ENCODE measurements around the gene ITPR2.
"Not testable (repeated sequence)": the region's sequence is repeated elsewhere in the genome, so short reads cannot be mapped to it uniquely, and the experiment has no call there.

The ITPR2 gene

DNA sequence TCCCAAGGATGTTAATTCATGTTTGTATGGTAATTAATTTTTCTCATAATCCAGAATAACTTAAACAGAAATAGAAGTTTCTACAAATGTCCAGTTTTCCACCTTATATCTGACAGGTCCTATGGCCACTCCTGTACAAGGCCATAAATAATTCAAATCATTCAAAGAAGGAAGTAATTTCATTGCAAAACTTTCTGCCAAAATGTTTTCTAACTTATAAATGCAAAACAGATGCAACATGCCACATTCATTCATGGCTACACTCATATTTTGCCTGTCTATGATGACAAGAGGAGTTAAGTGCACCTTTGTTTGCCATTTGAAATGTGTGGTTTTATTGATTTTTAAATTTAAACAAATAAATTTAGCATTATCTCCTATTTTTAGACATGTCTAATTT is 34.4 kb downstream of the ITPR2 start:
- Mint-ChIP-seq H3K27ac (no peak overlapping the region), H3K36me3 (ENCODE audit: low read depth) (peaks cover 21% of the 10 kb centered on the region), H3K27me3 (no peaks in the 10 kb centered on the region), H3K4me3 (no peak overlapping the region), H3K4me1 (ENCODE audit: low read depth) (peaks cover 38% of the 10 kb centered on the region), H3K9me3 (no peaks in the 10 kb centered on the region)
- no peak for DNase-seq

DNA sequence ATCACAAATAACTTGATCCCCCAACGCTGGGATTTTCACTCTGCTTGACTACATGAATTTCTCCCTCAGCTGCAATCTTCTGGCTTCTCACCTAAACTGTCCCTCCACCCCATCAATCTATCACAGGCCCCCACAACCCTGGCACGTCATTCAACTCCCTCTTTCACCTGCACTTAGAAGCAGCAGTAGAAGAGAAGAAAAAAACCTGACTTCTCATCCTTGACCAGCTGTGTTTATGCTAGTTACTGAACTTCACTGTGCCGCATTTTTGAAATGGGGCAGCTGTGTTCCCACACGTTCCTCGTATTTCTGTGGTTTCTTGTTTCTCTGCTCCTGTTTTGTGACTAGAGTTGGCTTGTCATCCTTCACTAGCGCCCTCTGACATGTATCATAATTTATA is 35.0 kb downstream of the ITPR2 start:
- H3K4me3 Mint-ChIP-seq = no peak overlapping the region
- peaks cover 32% of the 10 kb centered on the region for H3K4me1 Mint-ChIP-seq (ENCODE audit: low read depth)
- DNase-seq = no peak
- peaks cover 21% of the 10 kb centered on the region for H3K36me3 Mint-ChIP-seq (ENCODE audit: low read depth)
- no peaks in the 10 kb centered on the region for H3K9me3 Mint-ChIP-seq
- H3K27me3 Mint-ChIP-seq = no peaks in the 10 kb centered on the region
- H3K27ac Mint-ChIP-seq = no peak overlapping the region

DNA sequence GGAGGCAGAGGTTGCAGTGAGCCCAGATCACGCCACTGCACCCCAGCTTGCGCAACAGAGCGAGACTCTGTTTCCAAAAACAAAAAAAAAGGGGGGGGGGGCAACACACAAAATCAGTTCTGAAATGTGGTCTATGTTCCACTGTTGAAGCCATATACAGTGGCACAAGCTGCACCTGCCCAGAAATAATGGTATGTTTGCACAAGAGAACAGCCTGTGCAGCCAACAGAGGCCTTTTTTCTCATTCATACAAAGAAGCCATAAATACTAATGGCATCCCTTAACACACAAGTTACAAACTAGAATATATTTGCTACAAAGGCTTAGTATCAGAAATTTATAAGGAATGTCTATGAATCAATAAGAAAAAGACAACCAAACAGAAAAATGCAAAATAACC is 37.1 kb downstream of the ITPR2 start:
- no peaks in the 10 kb centered on the region for H3K9me3 Mint-ChIP-seq
- peaks cover 21% of the 10 kb centered on the region for H3K36me3 Mint-ChIP-seq (ENCODE audit: low read depth)
- H3K27ac Mint-ChIP-seq = no peak overlapping the region
- peaks cover 44% of the 10 kb centered on the region for H3K4me1 Mint-ChIP-seq (ENCODE audit: low read depth)
- H3K27me3 Mint-ChIP-seq = no peaks in the 10 kb centered on the region
- DNase-seq = no peak
- H3K4me3 Mint-ChIP-seq = no peak overlapping the region

DNA sequence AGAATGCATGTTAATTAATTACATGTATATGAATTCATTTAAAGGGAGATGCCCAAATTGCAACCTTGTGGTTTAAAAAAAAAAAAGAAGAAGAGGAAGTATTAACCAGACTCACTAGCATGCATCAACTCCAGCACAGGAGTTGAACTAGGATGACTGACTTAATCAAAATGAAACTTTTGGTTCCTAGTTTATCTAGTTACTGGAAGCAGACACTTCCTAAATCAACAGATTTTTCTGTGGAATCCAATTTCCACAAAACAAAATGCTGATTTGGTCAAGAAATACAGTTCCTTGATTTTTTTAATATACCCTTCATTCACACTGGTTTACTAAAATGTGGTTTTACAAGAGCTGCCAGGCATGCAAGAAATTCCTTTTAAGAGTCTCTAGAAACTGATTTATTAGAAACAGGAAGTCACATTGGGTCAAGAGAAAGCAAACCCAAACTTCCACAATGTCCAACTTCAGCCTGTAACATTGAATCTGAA is 41.6 kb downstream of the ITPR2 start:
- H3K4me3 Mint-ChIP-seq = no peak overlapping the region
- H3K36me3 Mint-ChIP-seq (ENCODE audit: low read depth) = peaks cover 45% of the 10 kb centered on the region
- DNase-seq = no peak

DNA sequence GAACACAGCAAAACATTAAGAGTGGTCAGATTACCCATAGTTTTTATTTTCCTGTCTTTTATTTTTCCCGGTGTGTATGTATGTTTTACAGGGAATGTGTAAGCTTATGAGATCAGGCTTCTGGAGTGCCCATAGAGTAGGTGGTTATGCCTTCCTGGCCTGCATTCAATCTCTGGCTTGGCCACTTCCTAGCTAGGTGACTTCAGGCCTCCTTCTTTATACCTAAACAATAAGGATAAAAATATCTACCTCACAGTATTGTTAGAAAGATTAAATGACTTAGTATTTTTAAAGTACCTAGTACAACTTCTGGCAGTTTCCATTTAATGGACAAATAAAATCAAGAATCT is 42.4 kb downstream of the ITPR2 start:
- Mint-ChIP-seq H3K36me3 (ENCODE audit: low read depth) (peaks cover 45% of the 10 kb centered on the region), H3K4me1 (ENCODE audit: low read depth) (peaks cover 44% of the 10 kb centered on the region), H3K27me3 (no peaks in the 10 kb centered on the region), H3K27ac (no peak overlapping the region), H3K4me3 (no peak overlapping the region), H3K9me3 (no peaks in the 10 kb centered on the region)
- DNase-seq = no peak

More for the DNA sequence above, 41.6 kb downstream of the ITPR2 start:
- Mint-ChIP-seq H3K4me1 (ENCODE audit: low read depth) (peaks cover 44% of the 10 kb centered on the region), H3K27me3 (no peaks in the 10 kb centered on the region), H3K27ac (no peak overlapping the region), H3K9me3 (no peaks in the 10 kb centered on the region)

DNA sequence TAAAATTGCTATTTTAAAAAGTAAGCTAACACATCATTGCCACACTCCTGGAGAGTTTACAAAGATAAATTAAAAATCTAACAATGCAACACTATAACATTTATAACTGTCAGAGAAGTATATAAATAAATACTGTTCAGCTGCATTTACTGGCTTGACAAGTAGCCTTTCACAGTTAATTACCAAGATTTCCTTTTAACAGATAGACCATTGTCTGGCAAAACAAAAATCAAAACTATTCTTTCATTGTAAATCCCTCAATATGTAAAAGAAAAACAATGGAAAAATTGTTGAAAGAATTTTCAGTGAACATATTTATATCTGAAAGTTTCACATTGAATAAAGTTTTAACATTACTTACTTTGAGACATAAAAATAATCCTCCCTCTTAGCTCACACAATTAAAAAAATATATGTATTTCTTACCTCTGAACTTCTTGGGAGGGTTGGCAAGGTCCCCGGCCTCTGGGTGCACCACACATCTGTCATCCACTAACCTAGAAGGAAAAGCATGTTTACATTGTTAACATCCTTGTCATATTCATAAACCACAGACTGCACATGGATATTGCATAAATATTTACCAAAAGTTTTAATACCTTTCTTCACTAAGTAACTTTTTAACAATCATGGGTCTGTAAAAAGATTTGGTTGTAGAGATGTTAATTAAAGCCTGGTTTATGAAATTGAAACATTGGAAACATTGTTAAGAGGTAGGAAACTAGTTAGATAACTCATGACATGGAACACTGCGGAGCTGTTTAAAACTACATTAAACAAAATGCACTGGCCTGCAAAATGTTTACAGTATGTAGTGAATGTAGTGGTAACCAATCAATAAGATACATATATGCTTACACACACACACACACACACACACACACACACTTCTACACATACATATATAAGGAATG is 43.0 kb downstream of the ITPR2 start:
- H3K4me3 Mint-ChIP-seq = no peak overlapping the region
- peaks cover 45% of the 10 kb centered on the region for H3K36me3 Mint-ChIP-seq (ENCODE audit: low read depth)
- peaks cover 44% of the 10 kb centered on the region for H3K4me1 Mint-ChIP-seq (ENCODE audit: low read depth)
- no peaks in the 10 kb centered on the region for H3K9me3 Mint-ChIP-seq
- no peaks in the 10 kb centered on the region for H3K27me3 Mint-ChIP-seq
- no peak overlapping the region for H3K27ac Mint-ChIP-seq
- DNase-seq = no peak

DNA sequence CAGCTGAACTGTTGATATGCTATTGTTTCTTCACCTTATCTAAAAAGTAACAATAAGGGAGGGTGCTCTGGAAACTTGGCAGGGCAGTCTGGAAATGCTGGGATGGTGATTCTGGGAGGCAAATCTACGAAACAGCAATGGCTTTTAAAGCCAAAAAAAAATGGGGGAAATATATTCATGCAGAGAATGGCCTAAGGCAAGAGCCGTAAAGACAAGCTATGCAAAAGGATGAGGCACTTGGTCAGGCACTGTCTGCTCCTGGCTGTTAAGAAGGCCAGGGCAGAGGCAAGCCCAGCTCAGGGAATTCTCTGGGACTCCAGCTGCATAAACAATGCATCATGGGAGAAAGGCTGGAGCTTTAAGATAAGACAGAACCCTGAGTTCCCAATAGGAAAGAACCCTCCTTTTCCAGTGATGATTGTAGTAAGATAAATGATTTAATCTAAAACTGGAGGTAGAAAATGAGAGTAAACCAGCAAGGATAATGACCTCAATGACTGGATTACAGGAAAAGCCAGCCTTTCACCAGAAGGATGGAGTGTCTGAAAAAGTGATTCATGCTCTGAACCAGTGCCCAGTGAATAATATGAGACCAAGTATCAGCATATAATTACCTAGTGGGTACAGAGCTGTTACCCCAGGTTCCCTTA is 46.0 kb downstream of the ITPR2 start:
- Mint-ChIP-seq H3K4me1 (ENCODE audit: low read depth) (peaks cover 36% of the 10 kb centered on the region), H3K9me3 (no peaks in the 10 kb centered on the region), H3K27me3 (no peaks in the 10 kb centered on the region), H3K27ac (peak overlapping the region; percentile 47), H3K4me3 (no peak overlapping the region), H3K36me3 (ENCODE audit: low read depth) (peaks cover 54% of the 10 kb centered on the region)
- DNase-seq = no peak

DNA sequence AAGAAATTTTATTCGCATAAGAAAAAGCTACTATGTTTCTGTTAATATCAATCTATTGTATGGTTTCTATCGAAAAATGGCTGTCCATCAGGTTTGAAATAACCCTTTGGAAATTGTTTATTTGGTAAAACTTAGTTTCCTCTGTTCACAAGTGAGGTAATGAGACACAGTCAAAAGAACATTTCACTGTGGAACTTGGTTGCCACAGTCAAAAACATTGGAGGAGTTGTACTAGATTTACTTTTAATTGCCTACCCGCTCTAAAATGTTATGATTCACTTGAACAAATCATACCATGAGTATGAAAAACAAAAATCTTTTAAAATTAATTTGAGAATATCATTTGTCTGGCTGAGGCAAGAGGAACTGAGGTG is 46.5 kb downstream of the ITPR2 start:
- Mint-ChIP-seq H3K27me3 (no peaks in the 10 kb centered on the region), H3K4me3 (no peak overlapping the region), H3K27ac (peak overlapping the region; percentile 47), H3K36me3 (ENCODE audit: low read depth) (peaks cover 53% of the 10 kb centered on the region), H3K4me1 (ENCODE audit: low read depth) (peaks cover 31% of the 10 kb centered on the region), H3K9me3 (no peaks in the 10 kb centered on the region)
- no peak for DNase-seq

DNA sequence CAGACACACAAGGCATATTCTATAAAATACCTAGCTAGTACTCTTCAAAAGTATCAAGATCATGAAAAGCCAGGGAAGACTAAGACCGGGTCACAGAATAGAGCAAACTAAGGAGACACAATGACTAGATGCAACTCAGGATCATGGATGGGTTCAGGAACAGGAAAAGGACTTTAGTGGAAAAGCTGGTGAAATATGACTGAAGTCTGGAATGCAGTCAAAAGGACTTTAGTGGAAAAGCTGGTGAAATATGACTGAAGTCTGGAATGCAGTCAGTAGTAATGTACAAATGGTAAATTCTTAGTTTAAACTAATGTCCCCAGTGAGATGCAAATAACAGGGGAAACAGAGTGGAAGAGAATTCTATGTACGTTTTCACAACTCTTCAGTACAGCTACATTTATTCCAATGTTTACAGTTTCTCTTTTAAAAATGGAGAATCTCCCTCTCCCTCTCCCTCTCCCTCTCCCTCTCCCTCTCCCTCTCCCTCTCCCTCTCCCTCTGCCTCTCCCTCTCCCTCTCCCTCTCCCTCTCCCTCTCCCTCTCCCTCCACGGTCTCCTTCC is 49.1 kb downstream of the ITPR2 start:
- H3K4me1 Mint-ChIP-seq (ENCODE audit: low read depth) = peaks cover 18% of the 10 kb centered on the region
- H3K27me3 Mint-ChIP-seq, H3K4me3 Mint-ChIP-seq, DNase-seq, H3K27ac Mint-ChIP-seq, H3K9me3 Mint-ChIP-seq: not testable (repeated sequence)
- H3K36me3 Mint-ChIP-seq (ENCODE audit: low read depth) = peaks cover 72% of the 10 kb centered on the region

DNA sequence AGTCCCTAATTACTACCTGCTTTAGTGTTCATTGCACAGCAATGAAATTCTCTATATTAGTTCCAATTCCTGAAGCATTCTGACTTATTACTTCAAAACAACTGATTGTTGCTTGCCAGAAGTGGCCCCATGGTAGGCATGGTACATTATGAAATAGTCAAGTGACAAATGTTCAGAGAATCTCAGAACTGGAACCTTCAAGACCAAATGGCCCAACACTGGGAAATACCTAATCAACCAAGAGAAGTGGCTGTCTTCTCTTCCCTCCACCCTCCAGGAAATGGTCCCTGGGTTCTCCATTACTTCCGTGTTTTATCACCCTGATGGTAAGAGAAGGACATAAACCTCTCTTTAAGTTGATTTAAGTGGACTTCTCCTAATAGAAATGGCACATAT is 49.9 kb downstream of the ITPR2 start:
- no peak overlapping the region for H3K27ac Mint-ChIP-seq

DNA sequence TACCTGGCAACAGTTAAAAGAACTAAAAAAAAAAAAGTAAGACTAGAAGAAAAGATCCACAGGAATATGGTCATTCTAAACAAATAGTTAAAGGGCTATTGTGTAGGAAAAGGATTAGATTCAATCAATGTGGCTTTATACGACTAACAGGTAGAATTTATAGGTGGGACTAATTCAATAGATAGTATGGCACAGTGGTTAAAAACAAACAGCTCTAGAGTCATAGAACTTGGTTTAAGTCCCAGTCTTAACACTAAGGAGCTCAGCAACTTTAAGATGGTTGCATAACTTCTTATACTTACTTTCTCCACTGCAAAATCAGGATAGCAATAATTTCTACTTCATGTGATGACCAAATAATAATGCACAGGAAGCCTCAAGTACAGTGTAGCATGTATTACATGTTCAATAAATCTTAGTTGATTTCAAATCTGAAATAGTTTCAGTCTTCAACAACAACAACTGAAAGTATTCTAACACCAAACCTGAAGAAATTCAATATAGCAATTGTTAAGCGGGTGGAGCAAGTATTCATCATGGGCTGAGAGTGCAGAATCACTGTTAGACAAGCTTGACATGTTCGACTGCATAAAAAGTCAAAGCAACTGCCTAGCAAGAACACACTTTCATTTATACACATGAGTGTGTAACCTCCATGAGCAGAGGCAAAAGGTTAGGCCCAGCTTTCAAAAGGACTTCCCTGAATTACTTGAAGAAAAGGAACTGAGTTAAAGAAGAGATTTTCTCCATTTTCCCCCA is 50.4 kb downstream of the ITPR2 start:
- Mint-ChIP-seq H3K27ac (no peak overlapping the region), H3K4me3 (no peak overlapping the region), H3K4me1 (ENCODE audit: low read depth) (peaks cover 7% of the 10 kb centered on the region), H3K9me3 (peaks cover 10% of the 10 kb centered on the region), H3K27me3 (no peaks in the 10 kb centered on the region), H3K36me3 (ENCODE audit: low read depth) (peaks cover 72% of the 10 kb centered on the region)
- no peak for DNase-seq

More for the DNA sequence above, 49.9 kb downstream of the ITPR2 start:
- DNase-seq = no peak
- Mint-ChIP-seq H3K4me1 (ENCODE audit: low read depth) (peaks cover 11% of the 10 kb centered on the region), H3K36me3 (ENCODE audit: low read depth) (peaks cover 72% of the 10 kb centered on the region), H3K27me3 (no peaks in the 10 kb centered on the region), H3K9me3 (peaks cover 5% of the 10 kb centered on the region), H3K4me3 (no peak overlapping the region)

DNA sequence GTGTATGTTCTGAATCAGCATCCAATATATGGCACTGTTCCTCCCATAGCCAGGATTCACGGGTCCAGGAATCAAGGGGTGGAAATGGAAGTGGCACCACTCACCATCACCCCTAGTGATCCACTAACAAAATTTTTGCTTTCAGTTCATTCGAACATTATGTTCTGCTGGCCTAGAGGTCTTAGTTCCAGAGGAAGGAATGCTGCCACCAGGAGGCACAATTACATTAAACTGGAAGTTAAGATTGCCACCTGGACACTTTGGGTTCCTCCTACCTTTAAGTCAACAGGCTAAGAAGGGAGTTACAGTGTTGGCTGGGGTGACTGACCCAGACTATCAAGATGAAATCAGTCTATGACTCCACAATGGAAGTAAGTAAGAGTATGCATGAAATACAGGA is 52.3 kb downstream of the ITPR2 start:
- H3K4me1 Mint-ChIP-seq (ENCODE audit: low read depth); H3K4me3 Mint-ChIP-seq; DNase-seq; H3K27ac Mint-ChIP-seq; H3K27me3 Mint-ChIP-seq: not testable (repeated sequence)
- peaks cover 27% of the 10 kb centered on the region for H3K9me3 Mint-ChIP-seq
- peaks cover 79% of the 10 kb centered on the region for H3K36me3 Mint-ChIP-seq (ENCODE audit: low read depth)

DNA sequence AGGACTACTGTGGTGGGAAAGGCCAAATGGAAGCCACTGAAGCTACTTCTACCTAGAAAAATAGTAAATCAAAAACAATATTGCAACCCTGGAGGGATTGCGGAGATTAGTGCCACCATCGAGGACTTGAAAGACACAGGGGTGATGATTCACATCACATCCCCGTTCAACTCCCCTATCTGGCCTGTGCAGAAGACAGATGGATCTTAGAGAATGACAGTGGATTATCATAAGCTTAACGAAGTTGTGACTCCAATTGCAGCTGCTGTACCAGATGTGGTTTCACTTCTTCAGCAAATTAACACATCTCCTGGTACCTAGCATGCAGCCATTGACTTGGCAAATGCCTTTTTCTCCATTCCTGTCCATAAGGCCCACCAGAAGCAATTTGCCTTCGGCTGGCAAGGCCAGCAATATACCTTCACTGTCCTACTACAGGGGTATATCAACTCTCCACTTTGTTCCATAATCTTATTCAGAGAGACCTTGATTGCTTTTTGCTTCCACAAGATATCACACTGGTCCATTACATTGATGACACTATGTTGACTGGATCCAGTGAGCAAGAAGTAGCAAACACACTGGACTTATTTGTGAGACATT is 54.7 kb downstream of the ITPR2 start:
- not testable (repeated sequence) for H3K4me1 Mint-ChIP-seq (ENCODE audit: low read depth); H3K4me3 Mint-ChIP-seq; H3K27me3 Mint-ChIP-seq; DNase-seq; H3K27ac Mint-ChIP-seq
- Mint-ChIP-seq H3K36me3 (ENCODE audit: low read depth) (peaks cover 90% of the 10 kb centered on the region), H3K9me3 (peaks cover 27% of the 10 kb centered on the region)

DNA sequence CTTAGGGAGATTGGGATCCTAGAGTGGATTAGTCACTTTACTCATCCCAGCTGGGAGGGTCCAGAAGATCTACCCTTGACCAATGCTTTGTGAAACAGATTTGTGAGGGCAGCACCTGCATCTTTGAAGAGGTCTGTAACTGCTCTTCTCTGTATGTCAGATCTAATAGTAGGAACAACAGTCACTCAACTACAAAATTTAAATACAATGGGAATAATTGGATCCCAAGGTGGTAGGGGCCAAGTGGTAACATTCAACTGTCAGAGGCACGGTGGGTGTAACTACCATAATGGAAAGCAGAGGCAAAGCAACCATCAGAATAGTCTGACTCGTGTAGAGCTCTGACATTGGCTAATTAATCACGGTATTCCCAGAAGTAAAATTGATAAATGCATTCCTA is 55.8 kb downstream of the ITPR2 start:
- peaks cover 6% of the 10 kb centered on the region for H3K4me1 Mint-ChIP-seq (ENCODE audit: low read depth)
- no peak for DNase-seq
- peaks cover 81% of the 10 kb centered on the region for H3K36me3 Mint-ChIP-seq (ENCODE audit: low read depth)
- H3K9me3 Mint-ChIP-seq = peaks cover 27% of the 10 kb centered on the region
- no peaks in the 10 kb centered on the region for H3K27me3 Mint-ChIP-seq
- no peak overlapping the region for H3K4me3 Mint-ChIP-seq
- H3K27ac Mint-ChIP-seq = no peak overlapping the region
